GM21381 (cell line): ENCODE results near the gene YPEL2.

Experiments used
- ATAC-seq: cut with Tn5 transposase; IDR thresholded peaks from one replicate; pipeline ENCODE4 v1.9.1; 2021; ENCODE audit warnings: mild to moderate bottlenecking, moderate library complexity; ENCODE audit not compliant: unreplicated experiment

YPEL2 gene

GRCh38 chr17:59426031-59426430, 94.6 kb downstream of the YPEL2 start:
- ATAC-seq: no peak

GRCh38 chr17:59427425-59427921, 96.0 kb downstream of the YPEL2 start:
- ATAC-seq: no peak

GRCh38 chr17:59427996-59428395, 96.5 kb downstream of the YPEL2 start:
- ATAC-seq: no peak

- ATAC-seq: no peak
Observed at GRCh38 chr17:59428916-59429485, 97.5 kb downstream of the YPEL2 start.

- no peak for ATAC-seq
Observed at GRCh38 chr17:59431601-59432000, 100.1 kb downstream of the YPEL2 start.

GRCh38 chr17:59432657-59433056, 101.2 kb downstream of the YPEL2 start:
- no peak for ATAC-seq

GRCh38 chr17:59433586-59433985, 102.1 kb downstream of the YPEL2 start:
- ATAC-seq: no peak

- ATAC-seq: no peak
Observed at GRCh38 chr17:59434429-59434828, 103.0 kb downstream of the YPEL2 start.

- ATAC-seq: no peak
Observed at GRCh38 chr17:59435238-59435637, 103.8 kb downstream of the YPEL2 start.

GRCh38 chr17:59436900-59437299, 105.4 kb downstream of the YPEL2 start:
- no peak for ATAC-seq

GRCh38 chr17:59437791-59438281, 106.4 kb downstream of the YPEL2 start:
- no peak for ATAC-seq

GRCh38 chr17:59439262-59439661, 107.8 kb downstream of the YPEL2 start:
- no peak for ATAC-seq

- no peak for ATAC-seq
Observed at GRCh38 chr17:59439741-59440211, 108.3 kb downstream of the YPEL2 start.

- ATAC-seq: peak; percentile 67
Observed at GRCh38 chr17:59440757-59441463, 109.5 kb downstream of the YPEL2 start.

- no peak for ATAC-seq
Observed at GRCh38 chr17:59441464-59442096, 110.1 kb downstream of the YPEL2 start.

GRCh38 chr17:59443106-59443505, 111.7 kb downstream of the YPEL2 start:
- no peak for ATAC-seq
